ENCODE measurements around the gene LUC7L2. TPM values are rescaled to one million over a fixed set of nuclear protein-coding genes. Genes with fewer than 3 reads are reported as not detected.
"Not testable (repeated sequence)": the region's sequence is repeated elsewhere in the genome, so short reads cannot be mapped to it uniquely, and the experiment has no call there.

LUC7L2 gene
- polyA plus RNA-seq, 1 experiment, result 45.7 TPM

DNA sequence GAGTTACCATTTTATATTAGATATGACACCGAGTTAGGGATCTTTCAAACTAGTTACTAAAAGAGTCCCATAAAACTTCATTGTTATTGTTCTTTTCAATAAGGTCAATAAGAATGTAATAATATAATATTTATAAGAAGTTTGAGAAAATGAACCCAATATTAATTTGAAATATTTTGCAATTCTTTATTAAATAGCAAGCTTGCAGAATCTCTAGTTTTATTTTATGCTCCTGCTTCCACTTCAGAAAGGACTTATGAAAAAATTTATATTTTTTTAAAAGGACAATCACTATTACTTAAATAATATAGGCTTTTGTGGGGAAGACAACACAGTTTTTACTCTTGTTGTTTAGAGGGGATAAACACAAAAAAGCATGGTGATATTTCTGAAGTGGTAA, 47.9 kb downstream of the LUC7L2 start:
- ChIA-PET CTCF (no interaction called here), POLR2A (no interaction called here)
- no peak for DNase-seq (ENCODE audit: low read depth, low spot score)
- no peaks in the 10 kb centered on the region for H3K27me3 ChIP-seq (ENCODE audit: control insufficient read depth, insufficient read depth, low read length)
- H3K9me3 ChIP-seq (ENCODE audit: control insufficient read depth, insufficient read depth, low read length), result no peaks in the 10 kb centered on the region
- H3K4me3 ChIP-seq (ENCODE audit: low read depth, low read length), result no peak overlapping the region
- TF ChIP-seq, protein P1, sequence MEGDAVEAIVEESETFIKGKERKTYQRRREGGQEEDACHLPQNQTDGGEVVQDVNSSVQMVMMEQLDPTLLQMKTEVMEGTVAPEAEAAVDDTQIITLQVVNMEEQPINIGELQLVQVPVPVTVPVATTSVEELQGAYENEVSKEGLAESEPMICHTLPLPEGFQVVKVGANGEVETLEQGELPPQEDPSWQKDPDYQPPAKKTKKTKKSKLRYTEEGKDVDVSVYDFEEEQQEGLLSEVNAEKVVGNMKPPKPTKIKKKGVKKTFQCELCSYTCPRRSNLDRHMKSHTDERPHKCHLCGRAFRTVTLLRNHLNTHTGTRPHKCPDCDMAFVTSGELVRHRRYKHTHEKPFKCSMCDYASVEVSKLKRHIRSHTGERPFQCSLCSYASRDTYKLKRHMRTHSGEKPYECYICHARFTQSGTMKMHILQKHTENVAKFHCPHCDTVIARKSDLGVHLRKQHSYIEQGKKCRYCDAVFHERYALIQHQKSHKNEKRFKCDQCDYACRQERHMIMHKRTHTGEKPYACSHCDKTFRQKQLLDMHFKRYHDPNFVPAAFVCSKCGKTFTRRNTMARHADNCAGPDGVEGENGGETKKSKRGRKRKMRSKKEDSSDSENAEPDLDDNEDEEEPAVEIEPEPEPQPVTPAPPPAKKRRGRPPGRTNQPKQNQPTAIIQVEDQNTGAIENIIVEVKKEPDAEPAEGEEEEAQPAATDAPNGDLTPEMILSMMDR (IDR thresholded peaks at IDR 0.05; ENCODE audit: low read depth, low read length), result no peak
- H3K27ac ChIP-seq (ENCODE audit: low read depth, low read length), result no peak overlapping the region

DNA sequence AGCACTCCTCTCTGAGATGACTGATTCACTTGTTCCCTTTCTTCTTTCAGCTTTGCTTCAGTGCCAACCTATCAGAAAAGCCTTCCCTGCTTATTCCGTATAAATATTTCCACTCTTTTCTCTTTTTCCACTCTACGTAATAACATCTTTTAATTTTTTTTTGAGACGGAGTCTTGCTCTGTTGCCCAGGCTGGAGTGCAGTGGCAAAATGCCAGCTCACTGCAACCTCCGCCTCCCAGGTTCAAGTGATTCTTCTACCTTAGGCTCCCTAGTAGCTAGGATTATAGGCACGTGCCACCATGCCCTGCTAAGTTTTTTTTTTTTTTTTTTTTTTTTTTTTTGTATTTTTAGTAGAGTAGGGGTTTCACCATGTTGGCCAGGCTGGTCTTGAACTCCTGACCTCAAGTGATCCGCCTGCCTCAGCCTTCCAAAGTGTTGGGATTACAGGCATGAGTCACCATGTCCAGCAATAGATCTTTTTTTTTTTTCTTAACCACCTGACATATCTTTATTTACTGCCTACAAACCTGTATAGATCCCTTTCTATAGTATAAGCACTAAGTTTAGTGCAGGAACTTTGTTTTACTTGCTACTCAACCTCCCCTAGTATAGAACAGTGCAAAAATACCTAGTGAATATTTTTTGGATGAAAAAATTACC, 55.2 kb downstream of the LUC7L2 start:
- H3K4me3 ChIP-seq (ENCODE audit: low read depth, low read length); H3K9me3 ChIP-seq (ENCODE audit: control insufficient read depth, insufficient read depth, low read length); DNase-seq (ENCODE audit: low read depth, low spot score); H3K27ac ChIP-seq (ENCODE audit: low read depth, low read length); H3K27me3 ChIP-seq (ENCODE audit: control insufficient read depth, insufficient read depth, low read length): not testable (repeated sequence)
- ChIA-PET POLR2A (interaction anchor here (0.7 kb wide), 1 partner anchor 646 kb away, joined by 5 read pairs; no protein-coding TSS in a partner anchor), CTCF (interaction anchor here (6.2 kb wide), 1 partner anchor 20 kb away, joined by 70 read pairs; no protein-coding TSS in a partner anchor)

DNA sequence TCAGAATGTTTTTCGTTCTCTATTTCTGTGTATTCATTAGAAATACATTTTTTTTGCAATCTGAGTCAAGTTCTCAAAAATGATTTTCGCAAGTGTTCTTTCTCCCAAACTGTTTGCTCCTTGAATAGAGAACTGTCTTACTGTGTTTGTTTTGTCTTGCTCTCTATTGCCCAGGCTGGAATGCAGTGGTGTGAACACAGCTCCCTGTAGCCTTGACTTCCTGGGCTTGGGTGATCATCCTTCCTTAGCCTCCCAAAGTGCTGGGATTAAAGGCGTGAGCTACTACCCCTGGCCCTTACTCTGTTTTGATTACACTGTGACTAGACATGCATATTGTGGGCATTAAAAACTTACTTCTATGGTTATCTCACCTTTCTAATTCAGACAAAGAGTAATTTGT, 56.7 kb downstream of the LUC7L2 start:
- Histone ChIP-seq H3K27ac (ENCODE audit: low read depth, low read length) (no peak overlapping the region), H3K4me3 (ENCODE audit: low read depth, low read length) (no peak overlapping the region), H3K27me3 (ENCODE audit: control insufficient read depth, insufficient read depth, low read length) (no peaks in the 10 kb centered on the region), H3K9me3 (ENCODE audit: control insufficient read depth, insufficient read depth, low read length) (no peaks in the 10 kb centered on the region)
- ChIA-PET CTCF (interaction anchor here (6.2 kb wide), 1 partner anchor 18 kb away, joined by 70 read pairs; no protein-coding TSS in a partner anchor), POLR2A (no interaction called here)
- TF ChIP-seq, protein P1 (IDR thresholded peaks at IDR 0.05; ENCODE audit: low read depth, low read length), result no peak
- DNase-seq (ENCODE audit: low read depth, low spot score), result no peak

DNA sequence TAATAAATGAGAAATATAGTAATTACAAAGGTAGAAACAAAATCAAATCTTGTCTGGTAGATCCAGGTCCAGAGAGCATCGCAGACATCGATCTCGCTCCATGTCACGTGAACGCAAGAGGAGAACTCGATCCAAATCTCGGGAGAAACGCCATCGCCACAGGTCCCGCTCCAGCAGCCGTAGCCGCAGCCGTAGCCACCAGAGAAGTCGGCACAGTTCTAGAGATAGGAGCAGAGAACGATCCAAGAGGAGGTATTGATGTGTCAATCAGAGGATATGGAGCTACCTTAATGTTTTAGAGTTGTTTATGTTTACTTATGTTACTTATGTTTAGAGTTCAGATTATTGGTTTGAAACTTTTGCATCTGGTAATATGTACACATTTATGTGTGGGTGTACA, 57.8 kb downstream of the LUC7L2 start:
- ChIA-PET POLR2A (no interaction called here), CTCF (interaction anchor here (0.6 to 6.2 kb wide), 2 partner anchors 8 to 17 kb away, joined by 3 to 70 read pairs; no protein-coding TSS in a partner anchor)
- H3K27me3 ChIP-seq (ENCODE audit: control insufficient read depth, insufficient read depth, low read length), result no peaks in the 10 kb centered on the region
- H3K4me3 ChIP-seq (ENCODE audit: low read depth, low read length), result no peak overlapping the region
- no peaks in the 10 kb centered on the region for H3K9me3 ChIP-seq (ENCODE audit: control insufficient read depth, insufficient read depth, low read length)
- TF ChIP-seq, protein P1 (IDR thresholded peaks at IDR 0.05; ENCODE audit: low read depth, low read length), result no peak
- no peak overlapping the region for H3K27ac ChIP-seq (ENCODE audit: low read depth, low read length)
- DNase-seq (ENCODE audit: low read depth, low spot score), result no peak

DNA sequence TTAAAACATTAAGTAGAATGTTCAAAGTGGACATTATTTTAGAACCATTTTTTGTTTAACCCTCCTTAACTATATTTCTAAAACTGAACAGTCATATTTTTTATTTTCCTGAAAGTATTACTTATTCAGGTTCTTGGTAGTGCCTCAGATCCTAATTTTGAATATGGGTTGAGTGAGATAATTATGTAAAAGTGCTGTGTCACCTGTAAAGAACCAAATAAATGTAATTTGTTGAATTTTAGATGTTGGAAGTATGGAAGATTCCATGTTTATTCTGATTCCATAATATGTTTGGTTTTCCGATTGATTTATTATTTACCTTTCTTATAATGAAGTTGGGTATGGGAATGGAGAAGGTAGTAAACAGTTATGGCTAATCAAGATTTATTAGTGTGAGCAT, 61.4 kb downstream of the LUC7L2 start:
- CTCF ChIA-PET, result interaction anchor here (6.1 kb wide), 1 partner anchor 14 kb away, joined by 105 read pairs; no protein-coding TSS in a partner anchor
- H3K4me3 ChIP-seq (ENCODE audit: low read depth, low read length), result no peak overlapping the region

More for the DNA sequence above, 61.4 kb downstream of the LUC7L2 start:
- H3K9me3 ChIP-seq (ENCODE audit: control insufficient read depth, insufficient read depth, low read length), result no peaks in the 10 kb centered on the region
- no peaks in the 10 kb centered on the region for H3K27me3 ChIP-seq (ENCODE audit: control insufficient read depth, insufficient read depth, low read length)
- TF ChIP-seq, protein P1 (IDR thresholded peaks at IDR 0.05; ENCODE audit: low read depth, low read length), result no peak
- POLR2A ChIA-PET, result no interaction called here
- no peak for DNase-seq (ENCODE audit: low read depth, low spot score)
- H3K27ac ChIP-seq (ENCODE audit: low read depth, low read length), result no peak overlapping the region
